Measurements from ENCODE around the gene ZFP30. TPM values are rescaled to one million over a fixed set of nuclear protein-coding genes. Genes with fewer than 3 reads are reported as not detected.

ZFP30 gene
- polyA plus RNA-seq, 3 donors = 0.28 to 0.85 (median 0.46) TPM

- Mint-ChIP-seq H3K4me3 (peak overlapping the region; percentile 94 to 96), H3K27ac (peak overlapping the region in 1 of 7 donors; percentile 85), H3K9me3 (peaks cover 16 to 47% (median 30%) of the 10 kb centered on the region in 7 donors), H3K27me3 (ENCODE audit: low read depth in 3 of 3) (peaks cover 2 to 8% (median 3%) of the 10 kb centered on the region in 3 donors), H3K36me3 (peaks cover 10 to 20% of the 10 kb centered on the region in 2 donors), H3K4me1 (peaks cover 23% of the 10 kb centered on the region)
- H3K27ac ChIP-seq (ENCODE audit: low read depth in 1 of 2, low read length in 2 of 2) = peak overlapping the region in 1 of 2 donors; percentile 69
- H3K9ac ChIP-seq (ENCODE audit: insufficient read depth, low read length, poor library complexity, severe bottlenecking) = peak overlapping the region; percentile 76
- TF ChIP-seq CTCF (IDR thresholded peaks at IDR 0.05) = no peak
- peaks cover 10% of the 10 kb centered on the region for H3K79me2 ChIP-seq (ENCODE audit: insufficient read depth, low read length)
- H3K9me3 ChIP-seq (replicated peaks in 1 of 2; ENCODE audit: control insufficient read depth in 1 of 2, insufficient read depth in 1 of 2, low read length in 2 of 2) = peaks cover 17 to 26% of the 10 kb centered on the region in 2 donors
- peak overlapping the region; percentile 82 for H3K4me2 ChIP-seq (replicated peaks; ENCODE audit: extremely low read depth, low read length, poor library complexity, severe bottlenecking)
- H4K20me1 ChIP-seq (ENCODE audit: insufficient read depth, low read length) = no peaks in the 10 kb centered on the region
- peak overlapping the region; percentile 51 to 87 (median 81) for H3K4me3 ChIP-seq (replicated peaks in 1 of 3; ENCODE audit: low read depth in 2 of 3, low read length in 3 of 3)
- 0% methylated on average over 4 of the region's 5 CpGs for WGBS (ENCODE audit: insufficient coverage)
- H3K27me3 ChIP-seq (ENCODE audit: control insufficient read depth in 2 of 2, insufficient read depth in 2 of 2, low read length in 2 of 2) = no peaks in the 10 kb centered on the region
- H2AFZ ChIP-seq (ENCODE audit: insufficient read depth, low read depth, low read length, poor library complexity, severe bottlenecking) = peak overlapping the region; percentile 93
- intact Hi-C loops (cut with micrococcal nuclease) = no loop called here
- H3K4me1 ChIP-seq (ENCODE audit: control insufficient read depth in 1 of 2, insufficient read depth in 2 of 2, low read length in 2 of 2) = peaks cover 19 to 22% of the 10 kb centered on the region in 2 donors
- H3K36me3 ChIP-seq (replicated peaks in 1 of 2; ENCODE audit: control insufficient read depth in 1 of 2, insufficient read depth in 2 of 2, low read length in 2 of 2) = peaks cover 0 to 6% of the 10 kb centered on the region in 2 donors
- DNase-seq = no peak
Measured at GRCh38 chr19:37654118-37654517, 1.1 kb downstream of the ZFP30 start.

GRCh38 chr19:37635076-37636056 is 19.9 kb downstream of the ZFP30 start:
- Mint-ChIP-seq H3K4me3 (no peak overlapping the region), H3K9me3 (peaks cover 37 to 71% (median 59%) of the 10 kb centered on the region in 7 donors)

More at GRCh38 chr19:37635076-37636056, 19.9 kb downstream of the ZFP30 start:
- no peaks in the 10 kb centered on the region for H3K4me1 ChIP-seq (ENCODE audit: control insufficient read depth in 1 of 2, insufficient read depth in 2 of 2, low read length in 2 of 2)
- peaks cover 25 to 39% of the 10 kb centered on the region in 2 donors for H3K36me3 Mint-ChIP-seq
- H3K9me3 ChIP-seq (replicated peaks in 1 of 2; ENCODE audit: control insufficient read depth in 1 of 2, insufficient read depth in 1 of 2, low read length in 2 of 2) = peaks cover 30 to 93% of the 10 kb centered on the region in 2 donors
- no peaks in the 10 kb centered on the region for H3K79me2 ChIP-seq (ENCODE audit: insufficient read depth, low read length)
- H3K36me3 ChIP-seq (replicated peaks in 1 of 2; ENCODE audit: control insufficient read depth in 1 of 2, insufficient read depth in 2 of 2, low read length in 2 of 2) = peaks cover 7 to 46% of the 10 kb centered on the region in 2 donors
- intact Hi-C loops (cut with micrococcal nuclease) = no loop called here
- no peak overlapping the region for H2AFZ ChIP-seq (ENCODE audit: insufficient read depth, low read depth, low read length, poor library complexity, severe bottlenecking)
- no peak overlapping the region for H3K27ac Mint-ChIP-seq
- H3K9ac ChIP-seq (ENCODE audit: insufficient read depth, low read length, poor library complexity, severe bottlenecking) = no peak overlapping the region
- no peak for TF ChIP-seq CTCF (IDR thresholded peaks at IDR 0.05)
- no peak overlapping the region for H3K27ac ChIP-seq (ENCODE audit: low read depth in 1 of 2, low read length in 2 of 2)
- no peaks in the 10 kb centered on the region for H3K27me3 Mint-ChIP-seq (ENCODE audit: low read depth in 3 of 3)
- H3K4me3 ChIP-seq (replicated peaks in 1 of 3; ENCODE audit: low read depth in 2 of 3, low read length in 3 of 3) = peak overlapping the region in 1 of 3 experiments; percentile 6
- H3K4me2 ChIP-seq (replicated peaks; ENCODE audit: extremely low read depth, low read length, poor library complexity, severe bottlenecking) = no peak overlapping the region
- H3K27me3 ChIP-seq (ENCODE audit: control insufficient read depth in 2 of 2, insufficient read depth in 2 of 2, low read length in 2 of 2) = no peaks in the 10 kb centered on the region
- H3K4me1 Mint-ChIP-seq = no peaks in the 10 kb centered on the region
- no peaks in the 10 kb centered on the region for H4K20me1 ChIP-seq (ENCODE audit: insufficient read depth, low read length)
- WGBS (ENCODE audit: insufficient coverage) = no CpG with 5 or more reads among the region's 11 CpGs
- DNase-seq = no peak

Measured in CD14-positive monocyte (primary cell).